CD4-positive, alpha-beta T cell treated with Interleukin-21 for 1 hour (primary cell): ENCODE data around the gene ENPP6.
A peak's percentile ranks its signal among the peaks of the same experiment; 100 is the strongest.

Experiments
- DNase-seq: peaks from one replicate; pipeline ENCODE4 v3.0.0-alpha.2; 2020

ENPP6 gene

GRCh38 chr4:184188443-184189400 lies 29.0 kb downstream of the ENPP6 start:
- DNase-seq = no peak

GRCh38 chr4:184177271-184177670 lies 40.4 kb downstream of the ENPP6 start:
- DNase-seq = no peak

GRCh38 chr4:184174571-184175488 lies 42.8 kb downstream of the ENPP6 start:
- no peak for DNase-seq

- no peak for DNase-seq
Observed at GRCh38 chr4:184171011-184171410, 46.7 kb downstream of the ENPP6 start.

GRCh38 chr4:184169225-184169867 lies 48.3 kb downstream of the ENPP6 start:
- no peak for DNase-seq

GRCh38 chr4:184168406-184169019 lies 49.2 kb downstream of the ENPP6 start:
- peak; percentile 21 for DNase-seq

GRCh38 chr4:184167576-184167975 lies 50.1 kb downstream of the ENPP6 start:
- no peak for DNase-seq

- DNase-seq = no peak
Observed at GRCh38 chr4:184166736-184167135, 50.9 kb downstream of the ENPP6 start.

GRCh38 chr4:184165291-184165690 lies 52.4 kb downstream of the ENPP6 start:
- no peak for DNase-seq

GRCh38 chr4:184163813-184164212 lies 53.9 kb downstream of the ENPP6 start:
- DNase-seq = no peak

- DNase-seq = no peak
Observed at GRCh38 chr4:184162596-184162995, 55.1 kb downstream of the ENPP6 start.

GRCh38 chr4:184157322-184157721 lies 60.4 kb downstream of the ENPP6 start:
- DNase-seq = no peak

- DNase-seq = no peak
Observed at GRCh38 chr4:184156163-184156920, 61.3 kb downstream of the ENPP6 start.

GRCh38 chr4:184154199-184154598 lies 63.5 kb downstream of the ENPP6 start:
- DNase-seq = no peak

- no peak for DNase-seq
Observed at GRCh38 chr4:184153781-184154180, 63.9 kb downstream of the ENPP6 start.

GRCh38 chr4:184151988-184152485 lies 65.6 kb downstream of the ENPP6 start:
- no peak for DNase-seq

- no peak for DNase-seq
Observed at GRCh38 chr4:184150102-184150839, 67.4 kb downstream of the ENPP6 start.

GRCh38 chr4:184148738-184149637 lies 68.7 kb downstream of the ENPP6 start:
- DNase-seq = no peak

- no peak for DNase-seq
Observed at GRCh38 chr4:184147858-184148737, 69.6 kb downstream of the ENPP6 start.
